ENCODE results near the gene NMU.
"Not testable (repeated sequence)": the region's sequence is repeated elsewhere in the genome, so short reads cannot be mapped to it uniquely, and the experiment has no call there.

Gene NMU

DNA sequence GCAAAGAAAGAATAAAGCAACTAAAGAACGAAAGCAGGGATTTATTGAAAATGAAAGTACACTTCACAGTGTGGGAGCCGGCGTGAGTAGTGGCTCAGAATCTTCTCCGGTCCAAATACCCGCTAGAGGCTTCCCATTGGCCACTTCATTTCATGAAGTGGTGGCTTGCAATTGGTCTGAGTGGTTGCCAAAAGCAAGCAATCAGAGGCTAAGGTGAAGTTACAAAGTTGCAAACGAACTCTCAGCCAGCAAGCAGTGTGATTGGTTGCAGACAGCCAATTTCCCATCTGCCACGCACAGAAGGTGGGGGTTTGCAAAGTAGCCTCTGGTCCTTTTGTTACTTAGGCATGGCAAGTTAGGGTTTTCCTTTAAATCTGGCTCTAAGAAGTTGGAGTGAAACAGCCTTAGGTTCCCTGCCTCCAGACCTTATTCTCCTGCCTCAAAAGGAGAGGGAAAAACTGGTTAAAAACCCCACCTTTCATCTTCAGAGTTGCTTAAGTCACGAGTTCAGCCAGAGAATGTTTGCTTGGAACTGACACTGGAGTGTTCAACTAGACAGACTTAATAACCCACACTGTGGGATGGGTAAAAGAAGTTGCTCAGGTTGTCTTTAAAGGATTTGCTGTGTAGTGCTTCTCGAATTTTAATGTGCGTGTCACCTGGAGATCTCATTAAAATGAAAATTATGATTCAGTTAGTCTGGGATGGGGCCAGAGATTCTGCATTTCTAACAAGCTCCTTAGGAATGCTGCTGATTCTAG lies 82.5 kb downstream of the NMU start:
- DNase-seq = no peak

GRCh38 chr4:55551964-55552363 lies 84.1 kb downstream of the NMU start:
- not testable (repeated sequence) for DNase-seq

DNA sequence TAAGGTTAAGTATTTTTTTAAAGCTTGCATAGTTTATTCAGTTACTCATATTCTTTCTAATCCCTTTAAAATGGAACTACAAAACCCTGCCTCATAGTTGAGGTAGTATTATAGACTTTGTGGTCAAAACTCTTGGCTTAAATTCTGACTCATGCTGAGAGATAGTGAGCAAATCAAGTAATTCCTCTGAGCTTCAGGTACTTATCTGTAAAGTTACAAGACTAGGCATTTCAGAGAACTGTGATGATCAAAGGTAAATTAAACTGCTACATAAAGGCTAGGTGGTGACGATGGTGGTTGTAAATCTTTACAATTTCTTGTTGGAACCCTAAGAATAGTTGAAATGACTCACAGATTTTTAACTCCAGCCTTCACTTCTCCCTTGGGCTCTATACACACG lies 86.2 kb downstream of the NMU start:
- DNase-seq = no peak

DNA sequence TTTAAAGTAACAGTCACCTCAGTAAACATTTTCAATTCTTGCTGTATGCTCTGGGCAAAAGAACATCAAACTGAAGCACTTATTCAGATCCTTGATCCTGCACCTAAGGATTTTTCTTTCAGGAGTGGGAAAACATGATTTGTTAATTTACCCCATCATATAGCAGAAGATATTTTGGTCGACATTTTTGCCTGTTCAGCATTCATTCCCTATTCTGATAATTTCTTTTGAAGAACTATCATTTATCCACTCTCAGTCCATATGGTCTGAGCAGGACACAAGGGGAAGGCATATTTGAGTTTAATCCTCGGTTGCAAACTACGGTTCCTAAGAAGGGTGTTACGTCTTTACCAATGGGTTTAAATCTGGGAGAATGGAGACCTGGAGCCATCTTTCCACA lies 88.2 kb downstream of the NMU start:
- no peak for DNase-seq

GRCh38 chr4:55547466-55547770 lies 88.7 kb downstream of the NMU start:
- no peak for DNase-seq

DNA sequence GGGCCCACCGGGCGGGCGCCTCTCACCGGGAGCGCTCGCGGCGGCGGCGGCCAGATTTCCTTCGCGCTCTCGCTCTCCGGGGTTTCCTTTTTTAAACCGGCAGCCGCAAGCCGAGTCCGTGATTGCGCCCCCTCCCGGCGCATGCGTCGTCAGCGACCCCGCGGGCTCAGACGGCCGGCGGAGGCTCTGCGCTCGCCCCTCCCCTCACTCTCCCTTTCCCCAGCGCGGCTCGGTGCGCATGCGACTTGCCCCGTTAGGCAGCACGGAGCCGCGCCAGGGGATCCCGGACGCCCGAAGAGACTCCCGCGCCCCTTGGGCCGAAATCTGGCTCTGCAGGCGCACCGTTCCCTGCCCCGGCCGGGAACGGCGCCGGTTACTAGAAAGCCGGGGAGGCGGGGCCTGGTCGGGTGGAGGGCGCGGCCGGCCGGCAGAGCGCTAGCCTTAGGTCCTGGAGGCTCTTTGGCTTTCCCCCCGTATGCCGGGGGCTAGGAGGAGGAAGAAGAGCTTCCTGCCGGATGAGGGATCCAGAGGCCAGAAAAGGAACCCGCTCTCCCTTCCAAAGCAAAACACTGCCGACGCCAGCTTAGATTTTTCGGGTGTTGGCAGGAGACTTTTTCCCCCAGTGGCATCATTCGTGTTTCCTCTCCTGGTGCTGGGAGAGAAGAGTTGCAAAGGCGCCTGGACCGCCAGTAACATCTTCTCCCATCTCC lies 89.2 kb downstream of the NMU start, which contains the start of gene CLOCK:
CLOCK (minus strand) TSS at position 154 of the 710 bp plus-strand sequence. CDS start 64,124 bp downstream, outside the sequence.
- peak; percentile 84 to 87 for DNase-seq

- DNase-seq = no peak
These were observed 89.7 kb downstream of the NMU start for GRCh38 chr4:55546506-55546755.

GRCh38 chr4:55545641-55546505 lies 90.2 kb downstream of the NMU start:
- peak; percentile 65 to 71 for DNase-seq
